ENCODE results near the gene TAC4. TPM values are rescaled to one million over a fixed set of nuclear protein-coding genes. Genes with fewer than 3 reads are reported as not detected.

Gene TAC4
- total and polyA plus RNA-seq, 2 experiments from 2014 or later: not detected

DNA sequence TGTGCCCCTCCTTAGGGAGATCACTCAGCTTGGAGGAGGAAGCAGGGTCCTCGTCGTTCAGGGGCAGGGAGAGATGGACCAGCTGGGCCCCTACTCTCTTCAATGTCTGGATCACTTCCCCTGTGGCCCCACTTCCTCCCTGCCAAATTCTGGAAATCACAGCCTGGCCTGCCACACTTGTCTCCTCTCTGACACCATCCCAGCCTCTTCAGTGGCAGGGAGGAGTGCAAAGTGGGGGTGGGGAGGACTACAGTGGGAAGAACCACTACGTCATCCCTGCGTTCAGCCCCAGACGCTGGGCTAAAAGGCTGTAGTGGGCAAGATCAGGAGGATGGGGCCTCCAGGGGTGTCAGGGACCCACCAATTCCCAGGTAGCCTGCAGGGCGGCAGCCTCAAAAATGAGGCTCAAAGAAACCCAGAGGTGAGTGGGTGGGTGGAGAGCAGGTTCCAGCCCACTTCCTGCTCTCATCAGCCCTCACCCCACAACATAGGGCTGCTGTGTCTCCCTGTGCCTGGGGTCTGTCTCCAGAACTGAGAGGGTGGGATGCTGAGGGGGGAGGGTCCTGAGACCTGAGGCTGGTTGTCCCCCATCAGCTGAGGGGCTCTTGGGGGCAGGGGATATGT is 25.0 kb upstream of the TAC4 start:
- TF ChIP-seq, protein P1, sequence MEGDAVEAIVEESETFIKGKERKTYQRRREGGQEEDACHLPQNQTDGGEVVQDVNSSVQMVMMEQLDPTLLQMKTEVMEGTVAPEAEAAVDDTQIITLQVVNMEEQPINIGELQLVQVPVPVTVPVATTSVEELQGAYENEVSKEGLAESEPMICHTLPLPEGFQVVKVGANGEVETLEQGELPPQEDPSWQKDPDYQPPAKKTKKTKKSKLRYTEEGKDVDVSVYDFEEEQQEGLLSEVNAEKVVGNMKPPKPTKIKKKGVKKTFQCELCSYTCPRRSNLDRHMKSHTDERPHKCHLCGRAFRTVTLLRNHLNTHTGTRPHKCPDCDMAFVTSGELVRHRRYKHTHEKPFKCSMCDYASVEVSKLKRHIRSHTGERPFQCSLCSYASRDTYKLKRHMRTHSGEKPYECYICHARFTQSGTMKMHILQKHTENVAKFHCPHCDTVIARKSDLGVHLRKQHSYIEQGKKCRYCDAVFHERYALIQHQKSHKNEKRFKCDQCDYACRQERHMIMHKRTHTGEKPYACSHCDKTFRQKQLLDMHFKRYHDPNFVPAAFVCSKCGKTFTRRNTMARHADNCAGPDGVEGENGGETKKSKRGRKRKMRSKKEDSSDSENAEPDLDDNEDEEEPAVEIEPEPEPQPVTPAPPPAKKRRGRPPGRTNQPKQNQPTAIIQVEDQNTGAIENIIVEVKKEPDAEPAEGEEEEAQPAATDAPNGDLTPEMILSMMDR (IDR thresholded peaks at IDR 0.05; ENCODE audit: poor library complexity): no peak
- no peak for TF ChIP-seq EZH2 (IDR thresholded peaks at IDR 0.05; ENCODE audit: borderline replicate concordance)
- no peak for TF ChIP-seq EZH2phosphoT487 (IDR thresholded peaks at IDR 0.05; ENCODE audit: low read depth, severe bottlenecking, unreplicated experiment)
- H3K36me3 ChIP-seq (replicated peaks; ENCODE audit: insufficient read depth, low read depth): no peaks in the 10 kb centered on the region
- H3K4me2 ChIP-seq: no peak overlapping the region
- no peak overlapping the region for H3K27ac ChIP-seq
- no peaks in the 10 kb centered on the region for H3K79me2 ChIP-seq
- DNase-seq (ENCODE audit: low spot score): no peak
- no peaks in the 10 kb centered on the region for H3K4me1 ChIP-seq (ENCODE audit: insufficient read depth)
- 80% methylated on average over 6 of the region's 6 CpGs for WGBS (ENCODE audit: low lambda C conversion rate, missing lambda C conversion rate)
- no peak overlapping the region for H2AFZ ChIP-seq
- no peaks in the 10 kb centered on the region for H3K9me3 ChIP-seq (ENCODE audit: low read depth)
- no peak overlapping the region for H3K4me3 ChIP-seq
- H3K27me3 ChIP-seq: peaks cover 8% of the 10 kb centered on the region
- H4K20me1 ChIP-seq (ENCODE audit: insufficient read depth, poor library complexity, severe bottlenecking): no peaks in the 10 kb centered on the region
- H3K9me2 ChIP-seq (replicated peaks; ENCODE audit: insufficient read depth): no peaks in the 10 kb centered on the region

DNA sequence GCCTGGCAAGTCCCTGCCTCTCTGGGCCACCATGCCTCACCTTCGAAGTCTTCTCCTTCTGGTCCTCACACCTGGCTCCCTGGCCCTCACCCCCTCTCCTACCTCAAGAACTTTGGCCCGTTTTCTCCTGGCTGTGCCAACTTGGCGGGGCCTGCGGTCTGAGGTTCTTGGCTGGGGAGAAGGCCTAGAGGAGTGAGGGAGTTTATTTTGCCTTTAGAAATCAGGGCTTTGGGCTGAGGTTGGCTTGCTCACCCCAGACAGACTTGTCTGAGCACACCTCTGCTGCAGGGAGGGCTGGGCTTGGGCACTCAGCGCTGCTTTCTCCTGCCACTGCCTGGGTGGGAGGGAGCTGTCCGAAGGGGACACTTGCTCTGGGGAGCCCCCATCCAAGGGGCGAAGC is 23.3 kb upstream of the TAC4 start:
- no peaks in the 10 kb centered on the region for H3K4me1 ChIP-seq (ENCODE audit: insufficient read depth)
- H3K4me2 ChIP-seq: no peak overlapping the region
- peaks cover 8% of the 10 kb centered on the region for H3K27me3 ChIP-seq
- no peaks in the 10 kb centered on the region for H3K9me3 ChIP-seq (ENCODE audit: low read depth)
- H3K79me2 ChIP-seq: no peaks in the 10 kb centered on the region
- no peak overlapping the region for H3K27ac ChIP-seq
- H3K4me3 ChIP-seq: no peak overlapping the region
- TF ChIP-seq, protein P1 (IDR thresholded peaks at IDR 0.05; ENCODE audit: poor library complexity): no peak
- TF ChIP-seq EZH2 (IDR thresholded peaks at IDR 0.05; ENCODE audit: borderline replicate concordance) (no peak), EZH2phosphoT487 (IDR thresholded peaks at IDR 0.05; ENCODE audit: low read depth, severe bottlenecking, unreplicated experiment) (no peak)
- H3K36me3 ChIP-seq (replicated peaks; ENCODE audit: insufficient read depth, low read depth): no peaks in the 10 kb centered on the region
- no peaks in the 10 kb centered on the region for H3K9me2 ChIP-seq (replicated peaks; ENCODE audit: insufficient read depth)
- DNase-seq (ENCODE audit: low spot score): no peak
- H2AFZ ChIP-seq: no peak overlapping the region
- no peaks in the 10 kb centered on the region for H4K20me1 ChIP-seq (ENCODE audit: insufficient read depth, poor library complexity, severe bottlenecking)
- 88% methylated on average over 5 of the region's 7 CpGs for WGBS (ENCODE audit: low lambda C conversion rate, missing lambda C conversion rate)

DNA sequence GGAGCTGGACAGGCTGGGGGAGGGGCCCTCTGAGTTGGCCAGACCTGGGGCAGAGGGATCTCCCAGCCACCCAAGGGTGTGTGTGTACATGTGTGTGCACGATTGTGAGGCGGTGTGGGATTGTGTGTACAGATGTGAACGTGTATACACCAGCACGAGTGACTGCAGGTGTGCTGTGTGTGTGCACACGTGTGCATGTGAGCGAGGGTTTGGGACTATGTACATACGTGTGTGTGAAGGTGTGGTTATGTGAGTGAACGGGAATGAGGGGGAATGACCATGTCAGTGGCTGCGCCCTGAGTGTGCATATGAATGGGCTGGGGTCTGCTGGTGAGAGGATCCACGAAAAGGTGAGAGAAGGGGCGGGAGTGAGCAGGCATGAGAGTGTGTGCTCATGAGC is 22.4 kb upstream of the TAC4 start:
- no peak overlapping the region for H3K4me3 ChIP-seq
- no peaks in the 10 kb centered on the region for H3K36me3 ChIP-seq (replicated peaks; ENCODE audit: insufficient read depth, low read depth)
- TF ChIP-seq EZH2 (IDR thresholded peaks at IDR 0.05; ENCODE audit: borderline replicate concordance): no peak
- TF ChIP-seq EZH2phosphoT487 (IDR thresholded peaks at IDR 0.05; ENCODE audit: low read depth, severe bottlenecking, unreplicated experiment): no peak
- TF ChIP-seq, protein P1 (IDR thresholded peaks at IDR 0.05; ENCODE audit: poor library complexity): no peak
- H3K27me3 ChIP-seq: peaks cover 8% of the 10 kb centered on the region
- H3K4me2 ChIP-seq: no peak overlapping the region
- no peaks in the 10 kb centered on the region for H3K9me2 ChIP-seq (replicated peaks; ENCODE audit: insufficient read depth)
- 94% methylated on average over 11 of the region's 11 CpGs for WGBS (ENCODE audit: low lambda C conversion rate, missing lambda C conversion rate)
- no peaks in the 10 kb centered on the region for H3K9me3 ChIP-seq (ENCODE audit: low read depth)
- H3K79me2 ChIP-seq: no peaks in the 10 kb centered on the region
- DNase-seq (ENCODE audit: low spot score): no peak
- no peak overlapping the region for H2AFZ ChIP-seq
- no peaks in the 10 kb centered on the region for H4K20me1 ChIP-seq (ENCODE audit: insufficient read depth, poor library complexity, severe bottlenecking)
- no peak overlapping the region for H3K27ac ChIP-seq
- H3K4me1 ChIP-seq (ENCODE audit: insufficient read depth): no peaks in the 10 kb centered on the region

Measured in hepatocyte (in vitro differentiated cells).